Epidermal melanocyte (primary cell): ENCODE results near the gene TIMP2.
A peak's percentile ranks its signal among the peaks of the same experiment; 100 is the strongest.
"Not testable (repeated sequence)": the region's sequence is repeated elsewhere in the genome, so short reads cannot be mapped to it uniquely, and the experiment has no call there.

Experiments used
- DNase-seq: peaks from one replicate; pipeline ENCODE4 v3.0.0; 2011; ENCODE audit warnings: low spot score; ENCODE audit not compliant: insufficient read length

Gene TIMP2

DNA sequence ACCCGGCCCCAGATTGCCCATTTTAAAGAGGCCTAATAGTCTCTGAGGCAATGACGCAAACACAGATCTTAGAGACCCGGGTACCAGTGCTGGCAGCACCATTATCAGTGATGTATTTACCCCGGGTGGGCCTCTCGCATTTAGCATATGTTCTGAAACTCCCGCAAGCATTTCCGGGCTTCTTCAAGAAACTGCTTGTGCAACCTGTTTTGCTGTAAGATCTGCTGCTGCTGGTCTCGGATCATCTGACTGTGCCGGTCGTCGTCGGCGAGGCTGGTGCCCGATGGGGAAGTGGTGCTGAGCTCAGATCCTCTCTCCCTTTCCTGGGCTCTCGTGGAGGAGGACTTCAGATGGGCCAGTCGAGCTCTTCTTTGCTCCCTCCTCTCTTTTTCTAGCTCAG lies 34.7 kb downstream of the TIMP2 start:
- peak; percentile 68 for DNase-seq

DNA sequence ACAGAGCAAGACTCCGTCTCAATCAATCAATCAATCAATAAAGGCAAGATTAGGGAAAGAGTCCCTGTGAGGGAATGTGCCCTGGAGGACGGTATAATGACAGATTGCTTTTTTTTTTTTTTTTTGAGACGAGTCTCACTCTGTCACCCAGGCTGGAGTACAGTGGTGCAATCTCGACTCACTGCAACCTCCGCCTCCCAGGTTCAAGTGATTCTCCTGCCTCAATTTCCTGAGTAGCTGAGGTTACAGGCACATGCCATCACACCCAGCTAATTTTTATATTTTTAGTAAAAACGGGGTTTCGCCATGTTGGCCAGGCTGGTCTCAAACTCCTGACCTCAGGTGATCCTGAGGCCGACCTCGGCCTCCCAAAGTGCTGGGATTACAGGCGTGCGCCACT lies 35.1 kb downstream of the TIMP2 start:
- not testable (repeated sequence) for DNase-seq

DNA sequence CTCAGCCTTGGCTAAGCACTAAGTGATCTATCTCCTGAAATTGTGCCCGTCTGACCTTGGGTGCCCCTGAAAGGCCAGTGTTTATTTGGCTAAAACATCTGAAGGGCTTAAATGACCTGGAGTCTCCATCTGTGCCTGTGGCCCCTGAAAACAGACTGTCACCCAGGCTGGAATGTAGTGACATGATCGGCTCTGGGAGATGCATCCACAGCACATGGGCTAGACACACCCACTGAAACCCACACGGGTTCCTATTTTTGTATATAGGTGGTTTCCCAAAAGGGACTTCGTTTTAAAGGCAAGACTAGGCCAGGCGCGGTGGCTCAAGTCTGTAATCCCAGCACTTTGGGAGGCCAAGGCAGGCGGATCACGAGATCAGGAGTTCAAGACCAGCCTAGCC lies 35.7 kb downstream of the TIMP2 start:
- no peak for DNase-seq

DNA sequence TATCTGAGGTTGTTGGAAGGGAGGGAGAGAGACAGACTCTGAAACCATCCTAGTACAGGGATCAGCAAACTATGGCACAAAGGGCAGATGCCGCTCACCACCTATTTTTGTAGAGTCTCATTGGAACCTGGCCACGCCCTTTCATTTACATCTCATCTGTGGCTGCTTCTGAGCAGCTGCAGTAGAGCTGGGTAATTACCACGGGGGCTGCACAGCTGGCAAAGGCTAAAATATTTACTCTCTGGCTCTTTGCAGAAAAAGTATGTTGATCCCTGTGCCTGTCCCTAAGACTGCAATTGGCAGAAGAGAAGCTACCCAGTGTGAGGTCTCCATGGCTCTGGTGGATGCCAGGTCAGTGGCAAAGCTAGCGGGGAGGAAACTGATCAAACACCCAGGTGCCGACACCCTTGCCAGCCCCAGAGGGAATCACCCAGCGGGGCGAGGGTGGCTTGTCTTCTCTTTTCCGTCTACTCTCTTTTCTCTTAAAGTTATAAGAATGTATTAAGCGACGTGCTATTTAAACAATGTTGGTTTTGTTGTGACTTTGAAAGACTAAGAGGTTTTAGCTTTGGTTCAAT lies 36.2 kb downstream of the TIMP2 start:
- no peak for DNase-seq

DNA sequence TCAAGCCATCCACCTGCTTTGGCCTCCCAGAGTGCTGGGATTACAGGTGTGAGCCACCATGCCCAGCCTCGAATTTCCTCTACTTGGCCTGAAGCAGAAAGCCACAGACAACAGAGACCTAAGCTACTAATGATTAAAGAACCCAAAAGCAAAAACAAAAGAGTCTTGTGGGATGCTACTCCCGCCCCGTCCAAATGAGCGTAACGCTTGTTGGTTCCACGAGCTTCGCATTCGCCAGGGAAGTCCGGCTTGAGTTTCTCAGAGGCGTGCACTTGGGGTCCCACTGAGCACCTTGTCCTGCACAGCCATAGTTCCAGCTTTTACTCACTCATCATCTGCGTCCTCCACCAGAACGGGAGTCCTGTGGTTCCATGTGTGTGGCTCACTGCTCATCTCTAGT lies 38.2 kb downstream of the TIMP2 start:
- no peak for DNase-seq

- no peak for DNase-seq
These were observed 39.2 kb downstream of the TIMP2 start for GRCh38 chr17:78885956-78886355.

DNA sequence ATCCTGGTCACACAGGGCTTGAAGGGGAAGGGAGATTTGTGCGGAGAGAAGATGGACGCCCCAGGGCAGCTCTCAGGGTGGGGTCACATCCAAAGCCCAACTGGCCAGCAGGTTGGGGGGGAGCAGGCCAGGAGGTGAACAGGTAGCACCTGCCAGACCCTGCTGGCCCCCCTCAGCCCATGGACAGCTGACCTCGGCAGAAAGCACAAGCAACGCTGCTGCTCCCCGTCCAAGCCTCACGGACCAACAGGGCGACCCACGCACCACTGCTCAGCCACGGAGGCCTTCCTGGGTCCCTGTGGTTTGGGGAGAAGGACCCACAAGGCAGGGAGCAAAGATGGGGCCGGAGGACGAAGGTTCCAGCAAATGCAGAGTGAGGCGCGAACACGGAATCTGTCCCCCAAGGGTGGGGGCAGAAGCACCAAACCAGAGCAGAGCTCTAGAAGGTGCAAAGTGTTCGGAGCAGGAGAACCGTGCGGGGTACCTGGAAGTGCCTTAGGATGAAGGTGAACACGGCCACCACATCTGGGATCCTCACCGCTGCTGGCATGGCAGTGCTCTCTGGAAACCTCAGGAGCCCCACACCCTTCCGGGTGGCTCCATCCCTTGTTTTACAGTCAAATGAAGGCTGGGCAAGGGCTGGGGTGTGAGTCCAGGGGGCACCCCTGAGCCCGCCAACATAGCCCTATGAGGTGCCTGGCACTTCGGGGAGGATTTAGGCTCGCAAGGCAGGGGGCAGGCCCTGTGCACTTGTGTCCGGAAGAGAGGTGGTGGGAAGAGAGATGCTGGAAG lies 40.1 kb downstream of the TIMP2 start:
- DNase-seq = no peak

DNA sequence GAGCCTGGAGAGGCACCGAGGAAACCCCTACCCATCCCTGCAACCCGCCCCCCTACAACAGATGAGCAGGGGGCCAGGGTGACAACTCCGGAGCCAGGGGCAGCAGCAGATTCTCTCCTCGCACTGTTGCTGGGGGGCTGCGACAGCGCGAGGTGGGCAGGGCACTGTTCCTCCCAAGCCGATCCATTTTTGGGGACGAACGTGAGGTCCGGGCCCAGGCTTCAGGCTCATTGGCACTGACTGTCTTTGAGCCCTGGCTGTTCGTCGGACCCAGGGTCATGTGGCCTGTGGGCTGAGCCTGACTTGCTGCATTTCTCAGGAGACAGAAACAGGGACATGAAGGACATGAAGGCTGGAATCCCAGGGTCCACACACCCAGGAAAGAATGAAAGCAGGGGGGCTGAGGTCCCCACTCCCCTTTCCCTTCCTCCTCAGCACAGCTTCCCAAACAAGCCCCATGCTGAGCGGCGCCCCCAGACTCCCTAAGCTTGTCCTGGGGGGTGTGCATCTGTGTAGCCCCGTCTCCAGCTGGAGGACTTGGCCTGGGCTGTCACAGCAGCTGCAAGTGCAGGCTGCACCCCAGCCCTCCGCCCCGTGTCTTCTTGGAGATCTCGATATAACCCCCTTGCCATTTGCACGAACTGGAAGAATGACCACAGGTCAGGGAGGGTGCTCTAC lies 40.9 kb downstream of the TIMP2 start:
- no peak for DNase-seq

- DNase-seq = peak; percentile 97
These were observed 41.6 kb downstream of the TIMP2 start for GRCh38 chr17:78883533-78884131.

DNA sequence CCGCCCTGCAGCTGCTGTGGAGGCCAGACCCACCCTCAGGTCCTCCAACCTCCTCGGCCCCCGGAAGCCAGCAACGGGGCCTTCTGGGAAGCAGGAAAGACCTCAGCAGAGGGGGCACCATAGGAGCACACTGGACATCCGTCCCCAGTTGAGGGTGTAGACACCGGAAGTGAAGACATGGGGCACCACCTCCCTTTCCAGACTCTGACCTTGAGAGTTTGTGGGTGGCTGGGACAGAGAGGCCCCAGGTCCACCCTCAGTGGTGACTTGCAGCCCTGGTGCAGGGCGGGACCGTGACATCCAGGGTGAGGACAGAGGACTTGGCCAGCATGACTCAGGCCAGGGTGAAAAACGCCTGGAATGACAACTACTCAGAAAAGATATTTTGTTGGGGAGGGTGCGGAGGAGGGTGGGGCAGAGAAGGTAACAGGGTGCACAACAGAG lies 42.1 kb downstream of the TIMP2 start:
- no peak for DNase-seq

DNA sequence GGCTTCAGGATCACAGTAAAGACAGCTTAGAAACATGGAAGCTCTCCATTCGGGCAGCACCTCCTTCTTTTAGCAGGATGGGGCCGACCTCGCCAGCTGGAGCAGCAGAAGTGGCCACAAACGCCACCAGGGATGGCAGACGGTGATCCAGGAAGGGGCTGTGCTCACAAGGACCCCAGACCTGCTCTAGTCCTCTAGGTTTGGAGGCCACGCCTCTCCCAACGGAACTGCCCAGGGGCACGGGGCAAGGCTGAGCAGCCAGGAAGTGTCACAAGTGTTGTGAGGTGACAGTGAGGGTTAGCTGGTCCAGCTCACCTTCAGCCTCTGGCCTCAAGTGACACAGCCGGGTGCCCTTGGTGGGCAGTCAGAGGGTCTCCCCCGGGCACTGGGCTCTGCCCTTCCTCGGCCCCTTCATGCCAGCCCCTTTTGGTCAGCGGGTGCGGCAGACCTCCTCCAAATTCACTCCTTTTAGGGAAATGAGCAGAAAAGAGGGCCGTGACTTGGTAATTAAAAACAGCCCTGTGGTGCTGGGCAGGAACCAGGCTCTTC lies 42.6 kb downstream of the TIMP2 start:
- DNase-seq = no peak

DNA sequence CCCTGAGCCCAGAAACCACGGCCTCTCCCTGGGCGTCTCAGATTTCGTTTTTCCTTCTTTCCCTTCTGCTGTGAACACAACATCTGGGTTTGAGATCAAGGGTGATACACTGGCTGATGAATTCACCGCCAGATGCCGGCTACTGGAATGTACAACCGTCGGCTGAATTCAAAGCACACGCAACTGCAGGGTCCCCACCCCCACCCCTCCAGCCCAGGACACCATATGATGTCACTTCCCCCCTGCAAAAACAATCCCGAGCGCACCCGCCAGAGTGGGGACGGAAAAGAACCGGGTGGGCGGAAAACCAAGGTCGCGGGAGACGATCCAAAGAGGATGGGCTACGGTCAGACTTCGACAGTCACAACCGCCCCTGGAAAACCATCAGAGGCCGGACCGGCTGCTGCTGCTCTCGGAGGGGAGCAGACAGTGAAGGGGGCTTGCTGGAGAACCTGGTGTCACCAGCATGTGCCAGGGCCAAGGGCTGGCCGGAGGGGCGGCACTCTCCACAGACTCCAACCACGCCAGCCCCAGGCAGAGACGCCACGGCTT lies 45.5 kb downstream of the TIMP2 start:
- no peak for DNase-seq

DNA sequence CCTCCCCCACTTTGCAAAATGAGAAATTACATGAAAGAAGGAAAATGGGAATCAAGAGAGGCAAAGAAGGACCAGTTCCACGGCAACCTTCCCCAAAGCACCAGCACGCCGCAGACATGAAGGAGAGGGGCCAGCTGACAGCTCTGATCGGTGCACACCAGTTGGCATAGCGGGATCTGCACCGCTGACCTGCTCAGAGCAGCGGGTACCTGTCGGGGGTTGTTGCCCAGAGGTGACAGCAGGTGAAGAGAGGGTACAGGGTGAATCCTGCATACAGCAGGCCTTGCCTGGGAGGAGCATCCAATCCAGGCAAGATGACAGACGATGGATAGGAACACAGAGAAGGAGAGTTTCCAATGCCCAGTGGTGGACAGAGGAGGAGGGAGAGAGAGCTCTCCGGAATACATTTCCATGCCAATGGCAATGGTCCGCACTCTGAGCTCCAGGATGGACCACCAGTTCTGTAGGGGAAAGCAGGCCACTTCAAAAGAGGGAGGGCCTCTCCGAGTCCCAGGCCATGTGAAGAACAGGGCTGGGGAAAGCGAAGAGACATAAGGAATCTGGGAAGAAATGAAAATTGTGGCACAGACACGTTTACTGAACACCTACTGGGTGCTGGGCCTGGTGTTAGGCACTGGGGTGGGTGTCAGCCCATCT lies 46.2 kb downstream of the TIMP2 start:
- no peak for DNase-seq

DNA sequence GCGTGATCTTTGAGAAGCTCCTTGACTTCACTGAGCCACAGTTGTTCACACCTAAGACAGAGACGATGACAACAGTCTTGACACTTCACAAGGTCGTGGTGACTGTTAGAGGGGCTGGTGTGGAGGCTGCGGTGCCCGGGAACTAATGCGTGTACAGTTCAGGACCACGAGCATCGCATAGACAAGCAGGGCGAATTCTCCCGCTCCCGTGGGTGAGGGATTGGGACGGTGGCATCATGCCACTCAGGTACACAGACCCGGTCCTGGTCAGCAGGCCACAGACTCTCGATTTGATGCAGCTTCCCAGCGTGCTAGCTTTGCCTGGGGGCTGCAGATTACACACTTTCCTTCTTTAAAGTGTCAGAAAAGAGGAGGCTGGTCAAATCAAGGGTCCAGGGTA lies 46.9 kb downstream of the TIMP2 start:
- DNase-seq = no peak

- not testable (repeated sequence) for DNase-seq
These were observed 48.2 kb downstream of the TIMP2 start for GRCh38 chr17:78876954-78877517.

- no peak for DNase-seq
These were observed 49.0 kb downstream of the TIMP2 start for GRCh38 chr17:78876094-78876597.

DNA sequence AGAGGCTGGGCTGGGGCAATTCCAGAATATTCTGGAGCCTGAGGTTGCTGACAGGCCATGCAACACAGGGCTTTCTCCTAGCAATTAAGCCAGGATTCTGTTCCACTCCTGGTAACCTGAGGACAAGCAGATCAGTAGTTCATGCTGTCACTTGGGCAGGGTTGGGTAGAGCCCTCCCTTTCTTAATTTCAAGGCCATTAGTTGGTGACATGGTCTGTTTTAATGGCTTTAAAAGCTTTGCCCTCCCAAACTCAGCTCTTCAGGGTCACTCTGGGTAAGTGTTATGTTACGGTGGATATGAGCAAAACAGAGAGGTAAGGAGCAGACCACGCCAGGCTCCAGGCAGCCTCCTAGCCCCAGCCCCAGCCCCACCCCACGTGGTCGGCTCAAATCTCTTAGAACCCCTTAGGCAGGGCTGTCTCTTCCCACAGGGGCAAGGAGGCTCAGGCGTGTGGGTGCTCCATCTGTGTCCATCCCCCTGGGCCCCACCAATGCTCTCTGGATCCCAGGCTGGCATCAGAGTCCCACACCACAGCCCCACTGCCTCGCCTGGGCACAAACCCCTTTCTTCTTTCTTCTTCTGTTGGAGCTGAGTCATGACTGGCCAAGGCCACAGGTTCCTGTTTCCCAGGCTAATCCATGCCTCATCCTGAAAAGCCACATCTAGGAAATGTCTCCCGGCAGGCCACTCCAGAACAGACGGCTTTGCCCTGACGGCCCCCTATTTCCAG lies 49.7 kb downstream of the TIMP2 start:
- DNase-seq = no peak

DNA sequence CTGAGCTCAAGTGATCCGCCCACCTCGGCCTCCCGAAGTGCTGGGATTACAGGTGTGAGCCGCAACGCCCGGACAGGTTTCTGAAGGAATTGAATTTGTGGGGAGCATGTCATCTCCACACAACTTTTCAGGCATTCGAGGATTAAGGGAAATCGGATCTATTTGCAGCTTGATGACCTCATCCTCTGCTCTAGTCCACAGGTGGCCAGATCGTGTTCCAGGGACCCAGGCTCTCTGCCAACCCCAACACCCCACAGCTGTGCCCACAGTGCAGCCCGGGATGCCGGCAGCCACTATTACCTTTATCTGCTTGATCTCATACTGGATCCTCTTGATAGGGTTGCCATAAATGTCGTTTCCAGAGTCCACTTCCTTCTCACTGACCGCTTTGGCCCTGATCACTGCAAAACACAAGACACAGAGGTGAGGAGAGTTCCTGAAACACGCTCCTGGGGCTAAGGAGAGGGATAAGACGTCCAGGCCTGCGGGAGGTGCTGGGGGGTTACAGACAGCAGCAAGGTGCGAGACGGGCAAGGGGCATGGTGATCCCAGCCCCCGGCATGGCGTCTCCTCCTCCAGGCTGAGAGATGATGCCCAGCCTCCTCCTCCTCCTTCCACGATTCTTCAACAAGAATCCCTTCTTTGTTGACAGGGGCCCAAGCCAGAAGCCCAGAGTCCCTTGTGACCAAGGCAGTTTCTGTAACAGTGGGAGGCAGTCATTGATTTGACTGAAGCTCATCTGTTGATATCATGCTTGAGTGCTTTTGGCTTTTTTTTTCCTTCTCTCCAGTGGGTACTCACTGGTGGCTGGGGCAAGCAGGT lies 51.5 kb downstream of the TIMP2 start:
- DNase-seq = peak; percentile 45

DNA sequence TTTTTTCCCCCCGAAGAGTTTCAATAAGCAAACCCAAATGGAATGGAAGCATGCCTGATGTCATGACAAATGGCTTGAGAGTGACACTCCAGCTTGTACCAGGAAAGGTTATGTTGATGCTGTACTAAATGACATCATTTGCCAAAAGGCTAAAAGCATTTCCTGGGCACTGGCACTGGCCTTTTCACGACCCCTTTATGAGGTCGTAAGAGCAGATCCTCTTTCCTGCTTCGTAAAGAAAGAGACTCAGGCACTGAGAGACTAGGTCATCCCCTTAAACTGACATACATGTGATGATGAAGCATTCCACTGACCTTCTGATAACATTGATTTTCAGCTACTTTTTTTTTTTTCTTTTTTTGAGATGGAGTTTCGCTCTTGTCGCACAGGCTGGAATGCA lies 52.7 kb downstream of the TIMP2 start:
- DNase-seq = no peak
